Endothelial cell of umbilical vein (primary cell): ENCODE data around the gene TBC1D10B. TPM values are rescaled to one million over a fixed set of nuclear protein-coding genes. Genes with fewer than 3 reads are reported as not detected.

Experiments
- BruUV-seq: library from RNA; stranded (reverse); fragments of 400-500 nt; replicated peaks from 2 replicates; lab custom pipeline; 2021; lab: Mats Ljungman, UMichigan
- CTCF ChIA-PET: fragments of 300-600, 350-600 bp; sonication (Branson Sonifier 250); formaldehyde crosslinking; loops from one replicate; lab custom pipeline; 2021; ENCODE audit warnings: antibody characterized with exemption, inconsistent platforms; lab: Charles Lee
- POLR2A ChIA-PET: fragments of 300-600, 350-600 bp; sonication (Branson Sonifier 250); formaldehyde crosslinking; loops from one replicate; lab custom pipeline; 2021; ENCODE audit warnings: antibody characterized with exemption, inconsistent platforms; lab: Charles Lee
- DNase-seq: peaks from one replicate; pipeline ENCODE4 v3.0.0-alpha.2; 2011; ENCODE audit warnings: low read depth, low spot score
- FAIRE-seq: peaks from 2 replicates; lab custom pipeline; 2011; peaks lifted over from hg19 to GRCh38; lab: Jason Lieb, UNC
- H2AFZ ChIP-seq: 2 replicates; pipeline ENCODE4 v1.6.0; 2012; ENCODE audit warnings: low read depth, low read length, control low read depth, inconsistent platforms
- H3K27ac ChIP-seq: 2 replicates; pipeline ENCODE4 v1.5.1; 2011; ENCODE audit warnings: low read depth, mild to moderate bottlenecking, control low read depth, low read length, moderate library complexity; ENCODE audit not compliant: insufficient read depth
- H3K27me3 ChIP-seq, 2 experiments: 2 replicates each; pipeline versions ENCODE4 v1.6.0 to v1.6.1; 2011; ENCODE audit warnings: low read length in 2 of 2, mixed read lengths in 1 of 2; ENCODE audit not compliant: control insufficient read depth in 2 of 2, insufficient read depth in 2 of 2
- H3K36me3 ChIP-seq, 2 experiments: 2 replicates in 1 of 2; 3 replicates in 1 of 2; pipeline ENCODE4 v1.5.1; 2011; ENCODE audit warnings: low read length in 2 of 2, mild to moderate bottlenecking in 1 of 2, moderate library complexity in 1 of 2; ENCODE audit not compliant: control insufficient read depth in 2 of 2, insufficient read depth in 2 of 2; ENCODE audit errors: extremely low read depth in 1 of 2
- H3K4me1 ChIP-seq: 3 replicates; pipeline ENCODE4 v1.5.1; 2011; ENCODE audit warnings: mild to moderate bottlenecking, low read length; ENCODE audit not compliant: control insufficient read depth, insufficient read depth; ENCODE audit errors: extremely low read depth
- H3K4me2 ChIP-seq: 2 replicates; pipeline ENCODE4 v1.6.1; 2011; ENCODE audit warnings: low read length, control low read depth, mixed read lengths; ENCODE audit not compliant: insufficient read depth
- H3K4me3 ChIP-seq, 3 experiments: fragments of 200-600 bp in 1 of 3; sonication (generic), shearing (Covaris generic) in 1 of 3; replicated peaks in 1 of 3; 2 replicates each; pipeline ENCODE4 v1.5.1; 2011 to 2016; ENCODE audit warnings: control low read depth in 3 of 3, low read length in 3 of 3, mild to moderate bottlenecking in 2 of 3, inconsistent platforms in 1 of 3, low read depth in 1 of 3, moderate library complexity in 1 of 3; ENCODE audit not compliant: insufficient read depth in 1 of 3
- H3K79me2 ChIP-seq: 2 replicates; pipeline ENCODE4 v1.6.0; 2012; ENCODE audit warnings: low read length, inconsistent platforms; ENCODE audit not compliant: control insufficient read depth, insufficient read depth
- H3K9ac ChIP-seq: replicated peaks from 2 replicates; pipeline ENCODE3; 2011; ENCODE audit warnings: low read length, control low read depth; ENCODE audit not compliant: insufficient read depth; ENCODE audit errors: extremely low read depth
- H3K9me1 ChIP-seq: replicated peaks from 3 replicates; pipeline ENCODE4 v1.6.0; 2011; ENCODE audit warnings: mild to moderate bottlenecking, low read length; ENCODE audit not compliant: control insufficient read depth, insufficient read depth; ENCODE audit errors: extremely low read depth
- H3K9me3 ChIP-seq: replicated peaks from 2 replicates; pipeline ENCODE4 v1.5.1; 2012; ENCODE audit warnings: low read length, inconsistent platforms; ENCODE audit not compliant: control insufficient read depth, insufficient read depth
- H4K20me1 ChIP-seq: replicated peaks from 2 replicates; pipeline ENCODE3; 2011; ENCODE audit warnings: mild to moderate bottlenecking, low read length; ENCODE audit not compliant: control insufficient read depth, insufficient read depth; ENCODE audit errors: extremely low read depth
- EZH2 ChIP-seq: IDR thresholded peaks from 2 replicates; pipeline ENCODE4 v1.6.1; 2012; ENCODE audit warnings: borderline replicate concordance, low read depth, mild to moderate bottlenecking, moderate library complexity, low read length, inconsistent platforms; ENCODE audit not compliant: severe bottlenecking
- FOS ChIP-seq: IDR thresholded peaks from 2 replicates; pipeline ENCODE4 v1.6.1; 2011; ENCODE audit warnings: mild to moderate bottlenecking, low read length, moderate library complexity, borderline replicate concordance; ENCODE audit not compliant: insufficient read depth
- GATA2 ChIP-seq: IDR thresholded peaks from 2 replicates; pipeline ENCODE4 v1.7.0; 2011; ENCODE audit warnings: low read depth, mild to moderate bottlenecking, moderate library complexity, mixed read lengths, low read length; ENCODE audit not compliant: insufficient read length, insufficient read depth
- JUN ChIP-seq: IDR thresholded peaks from 2 replicates; pipeline ENCODE4 v1.6.1; 2011; ENCODE audit warnings: borderline replicate concordance, low read depth; ENCODE audit not compliant: insufficient read length, insufficient read depth
- POLR2AphosphoS5 ChIP-seq: IDR thresholded peaks from 2 replicates; pipeline ENCODE4 v1.6.1; 2012; ENCODE audit warnings: low read depth, mild to moderate bottlenecking, control low read depth, low read length, moderate library complexity; ENCODE audit not compliant: insufficient read depth
- dilution Hi-C: fragments of 300-500 bp; cut with MboI; formaldehyde crosslinking; loops from one replicate; pipeline ENCODE4 v1.15.0; 2019; ENCODE audit warnings: low sequenced_read_pairs; ENCODE audit not compliant: extremely low pct_ligation_motif_present
- intact Hi-C: fragments of 100-400 bp; cut with micrococcal nuclease; formaldehyde crosslinking; loops from one replicate; pipeline ENCODE4 v1.10.0; 2022
- polyA plus RNA-seq, 4 experiments: library from polyadenylated mRNA; depleted of rRNA in 3 of 4; stranded (reverse) in 3 of 4; unstranded in 1 of 4; fragments of >200 nt; gene quantifications; 2 replicates each; pipeline versions ENCODE4 v1.2.1 to v1.2.3, GENCODE V29; 2011 to 2012; ENCODE audit warnings: missing spikeins in 1 of 4
- total RNA-seq: library from RNA; stranded (reverse); gene quantifications from 2 replicates; pipeline ENCODE4 v1.2.3, GENCODE V29; 2021
- TF ChIP-seq, protein P1 (sequence below), 2 donors: IDR thresholded peaks; 1 replicate in 1 of 2; 2 replicates in 1 of 2; pipeline ENCODE4 v1.5.1; 2011; ENCODE audit warnings: low read length in 2 of 2, mild to moderate bottlenecking in 2 of 2, moderate library complexity in 2 of 2, control low read depth in 1 of 2, inconsistent platforms in 1 of 2, low read depth in 1 of 2; ENCODE audit not compliant: insufficient read depth in 1 of 2; ENCODE audit errors: extremely low read depth in 1 of 2

The TBC1D10B gene
- total and polyA plus RNA-seq, 2 donors (not counting 3 experiments of a cell fraction or from before 2014, with no cell fraction given): 37.0 to 63.0 TPM

- TF ChIP-seq POLR2AphosphoS5 (no peak), FOS (no peak), GATA2 (no peak), JUN (no peak), EZH2 (no peak)
- TF ChIP-seq, protein P1, sequence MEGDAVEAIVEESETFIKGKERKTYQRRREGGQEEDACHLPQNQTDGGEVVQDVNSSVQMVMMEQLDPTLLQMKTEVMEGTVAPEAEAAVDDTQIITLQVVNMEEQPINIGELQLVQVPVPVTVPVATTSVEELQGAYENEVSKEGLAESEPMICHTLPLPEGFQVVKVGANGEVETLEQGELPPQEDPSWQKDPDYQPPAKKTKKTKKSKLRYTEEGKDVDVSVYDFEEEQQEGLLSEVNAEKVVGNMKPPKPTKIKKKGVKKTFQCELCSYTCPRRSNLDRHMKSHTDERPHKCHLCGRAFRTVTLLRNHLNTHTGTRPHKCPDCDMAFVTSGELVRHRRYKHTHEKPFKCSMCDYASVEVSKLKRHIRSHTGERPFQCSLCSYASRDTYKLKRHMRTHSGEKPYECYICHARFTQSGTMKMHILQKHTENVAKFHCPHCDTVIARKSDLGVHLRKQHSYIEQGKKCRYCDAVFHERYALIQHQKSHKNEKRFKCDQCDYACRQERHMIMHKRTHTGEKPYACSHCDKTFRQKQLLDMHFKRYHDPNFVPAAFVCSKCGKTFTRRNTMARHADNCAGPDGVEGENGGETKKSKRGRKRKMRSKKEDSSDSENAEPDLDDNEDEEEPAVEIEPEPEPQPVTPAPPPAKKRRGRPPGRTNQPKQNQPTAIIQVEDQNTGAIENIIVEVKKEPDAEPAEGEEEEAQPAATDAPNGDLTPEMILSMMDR (IDR thresholded peaks at IDR 0.05; ENCODE audit: extremely low read depth in 1 of 2, insufficient read depth in 1 of 2, low read depth in 1 of 2, low read length in 2 of 2): no peak
- H3K27ac ChIP-seq: no peak overlapping the region
- no peaks in the 10 kb centered on the region for H3K27me3 ChIP-seq
- DNase-seq: no peak
- POLR2A ChIA-PET: no interaction called here
- H3K79me2 ChIP-seq: peaks cover 33% of the 10 kb centered on the region
- H3K4me3 ChIP-seq: no peak overlapping the region
- H4K20me1 ChIP-seq: no peaks in the 10 kb centered on the region
- no peak overlapping the region for H2AFZ ChIP-seq
- peaks cover 7% of the 10 kb centered on the region for H3K4me1 ChIP-seq
- no TSS peak for BruUV-seq
- dilution Hi-C loops: no loop called here
- CTCF ChIA-PET: interaction anchor here (1.8 kb wide), 1 partner anchor 50 kb away, joined by 5 read pairs; no protein-coding TSS in a partner anchor
- H3K4me2 ChIP-seq: no peak overlapping the region
- no peaks in the 10 kb centered on the region for H3K9me1 ChIP-seq
- intact Hi-C loops: no loop called here
- FAIRE-seq: no peak
- H3K9ac ChIP-seq: no peak overlapping the region
- H3K9me3 ChIP-seq: no peaks in the 10 kb centered on the region
- peaks cover under 1 to 31% of the 10 kb centered on the region in 2 experiments for H3K36me3 ChIP-seq
Observed at GRCh38 chr16:30359871-30360170, 10.5 kb downstream of the TBC1D10B start.
